Sigmoid colon (tissue), 4 donors: ENCODE results near the gene COQ7.

Source experiments
- EP300 ChIP-seq, 4 donors: sonication (generic); formaldehyde crosslinking; IDR thresholded peaks; one replicate each; pipeline ENCODE4 v1.6.1; 2017; ENCODE audit warnings: antibody characterized with exemption in 4 of 4
- POLR2A ChIP-seq, 2 donors: fragments of 450-650 bp; IDR thresholded peaks; one replicate each; pipeline ENCODE4 v1.6.1; 2016; ENCODE audit warnings: antibody characterized with exemption in 2 of 2, mild to moderate bottlenecking in 2 of 2, moderate library complexity in 2 of 2
- POLR2AphosphoS5 ChIP-seq, 4 donors: sonication (generic); formaldehyde crosslinking; IDR thresholded peaks; one replicate each; pipeline ENCODE4 v1.6.1; 2017; ENCODE audit warnings: antibody characterized with exemption in 4 of 4
- TF ChIP-seq, protein P1 (sequence below), 4 experiments: fragments of 450-650 bp in 3 of 4; fragments of 200-600 bp in 1 of 4; IDR thresholded peaks; one replicate each; pipeline ENCODE4 v1.5.1; 2016 to 2019; ENCODE audit warnings: antibody characterized with exemption in 4 of 4, mild to moderate bottlenecking in 3 of 4, moderate library complexity in 2 of 4

DNA sequence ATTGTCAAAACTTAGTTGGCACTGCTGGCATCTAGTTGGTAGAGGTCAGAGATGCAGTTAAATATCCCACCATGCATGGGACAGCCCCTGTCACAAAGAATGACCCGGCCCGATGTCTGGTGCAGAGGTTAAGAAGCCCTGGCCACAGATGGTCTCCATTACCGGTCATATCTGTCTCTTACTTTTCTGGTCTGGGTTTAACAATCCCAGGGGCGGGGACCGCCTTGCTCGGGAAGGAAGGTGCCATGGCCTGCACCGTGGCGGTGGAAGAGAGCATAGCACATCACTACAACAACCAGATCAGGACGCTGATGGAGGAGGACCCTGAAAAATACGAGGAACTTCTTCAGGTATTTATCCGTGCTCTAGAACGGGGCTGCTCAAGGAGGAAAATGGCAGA lies 8.1 kb downstream of the COQ7 start:
- TF ChIP-seq, protein P1, sequence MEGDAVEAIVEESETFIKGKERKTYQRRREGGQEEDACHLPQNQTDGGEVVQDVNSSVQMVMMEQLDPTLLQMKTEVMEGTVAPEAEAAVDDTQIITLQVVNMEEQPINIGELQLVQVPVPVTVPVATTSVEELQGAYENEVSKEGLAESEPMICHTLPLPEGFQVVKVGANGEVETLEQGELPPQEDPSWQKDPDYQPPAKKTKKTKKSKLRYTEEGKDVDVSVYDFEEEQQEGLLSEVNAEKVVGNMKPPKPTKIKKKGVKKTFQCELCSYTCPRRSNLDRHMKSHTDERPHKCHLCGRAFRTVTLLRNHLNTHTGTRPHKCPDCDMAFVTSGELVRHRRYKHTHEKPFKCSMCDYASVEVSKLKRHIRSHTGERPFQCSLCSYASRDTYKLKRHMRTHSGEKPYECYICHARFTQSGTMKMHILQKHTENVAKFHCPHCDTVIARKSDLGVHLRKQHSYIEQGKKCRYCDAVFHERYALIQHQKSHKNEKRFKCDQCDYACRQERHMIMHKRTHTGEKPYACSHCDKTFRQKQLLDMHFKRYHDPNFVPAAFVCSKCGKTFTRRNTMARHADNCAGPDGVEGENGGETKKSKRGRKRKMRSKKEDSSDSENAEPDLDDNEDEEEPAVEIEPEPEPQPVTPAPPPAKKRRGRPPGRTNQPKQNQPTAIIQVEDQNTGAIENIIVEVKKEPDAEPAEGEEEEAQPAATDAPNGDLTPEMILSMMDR (IDR thresholded peaks at IDR 0.05), result no peak
- TF ChIP-seq EP300 (IDR thresholded peaks at IDR 0.05), result no peak
- TF ChIP-seq POLR2A (IDR thresholded peaks at IDR 0.05), result no peak
- TF ChIP-seq POLR2AphosphoS5 (IDR thresholded peaks at IDR 0.05), result no peak
